H9 (cell line): ENCODE measurements around the gene CASQ2. TPM values are rescaled to one million over a fixed set of nuclear protein-coding genes. Genes with fewer than 3 reads are reported as not detected.

Experiments
- DNase-seq: peaks from one replicate; pipeline ENCODE4 v3.0.0-alpha.2; 2017
- H2AFZ ChIP-seq: one replicate; pipeline ENCODE4 v1.6.1; 2013; ENCODE audit warnings: mild to moderate bottlenecking, low read length, control low read depth, moderate library complexity
- H2AK5ac ChIP-seq: 2 replicates; pipeline ENCODE4 v1.6.1; 2013; ENCODE audit warnings: low read length, control low read depth, mixed read lengths; ENCODE audit not compliant: insufficient read length
- H2BK120ac ChIP-seq: one replicate; pipeline ENCODE4 v1.6.1; 2013; ENCODE audit warnings: low read depth, mild to moderate bottlenecking, low read length, control low read depth, inconsistent platforms; ENCODE audit not compliant: poor library complexity, severe bottlenecking
- H2BK12ac ChIP-seq: 2 replicates; pipeline ENCODE4 v1.6.1; 2013; ENCODE audit warnings: low read length, control low read depth, mixed read lengths, low read depth; ENCODE audit not compliant: insufficient read length
- H2BK15ac ChIP-seq: 2 replicates; pipeline ENCODE4 v1.6.1; 2013; ENCODE audit warnings: low read depth, low read length, control low read depth
- H2BK20ac ChIP-seq: one replicate; pipeline ENCODE4 v1.6.1; 2013; ENCODE audit warnings: low read depth, mild to moderate bottlenecking, low read length, control low read depth, inconsistent platforms; ENCODE audit not compliant: poor library complexity, severe bottlenecking
- H2BK5ac ChIP-seq: 2 replicates; pipeline ENCODE4 v1.6.1; 2013; ENCODE audit warnings: low read length, control low read depth, mixed read lengths; ENCODE audit not compliant: insufficient read length
- H3K14ac ChIP-seq: 2 replicates; pipeline ENCODE4 v1.6.1; 2013; ENCODE audit warnings: low read length, control low read depth; ENCODE audit not compliant: insufficient read depth
- H3K18ac ChIP-seq: 2 replicates; pipeline ENCODE4 v1.6.1; 2013; ENCODE audit warnings: low read depth, mild to moderate bottlenecking, mixed read lengths, low read length, control low read depth; ENCODE audit not compliant: insufficient read length
- H3K23ac ChIP-seq: 2 replicates; pipeline ENCODE4 v1.6.1; 2013; ENCODE audit warnings: low read length, control low read depth, mixed read lengths, low read depth; ENCODE audit not compliant: insufficient read length
- H3K23me2 ChIP-seq: 2 replicates; pipeline ENCODE4 v1.6.1; 2013; ENCODE audit warnings: low read depth, mild to moderate bottlenecking, mixed read lengths, low read length, control low read depth; ENCODE audit not compliant: insufficient read length, poor library complexity, severe bottlenecking
- H3K27ac ChIP-seq: 2 replicates; pipeline ENCODE4 v1.5.1; 2013; ENCODE audit warnings: low read length, control low read depth, mixed read lengths, low read depth; ENCODE audit not compliant: insufficient read length
- H3K27me3 ChIP-seq: 2 replicates; pipeline ENCODE4 v1.6.1; 2013; ENCODE audit warnings: low read length, control low read depth, inconsistent platforms; ENCODE audit not compliant: insufficient read depth
- H3K4ac ChIP-seq: 2 replicates; pipeline ENCODE4 v1.6.1; 2013; ENCODE audit warnings: low read depth, mild to moderate bottlenecking, control low read depth, inconsistent platforms, low read length, moderate library complexity
- H3K4me1 ChIP-seq: 2 replicates; pipeline ENCODE4 v1.6.1; 2013; ENCODE audit warnings: low read length, control low read depth, inconsistent platforms; ENCODE audit not compliant: insufficient read depth
- H3K4me2 ChIP-seq: 2 replicates; pipeline ENCODE4 v1.6.1; 2013; ENCODE audit warnings: low read length, control low read depth, mixed read lengths; ENCODE audit not compliant: insufficient read length, insufficient read depth
- H3K56ac ChIP-seq: 2 replicates; pipeline ENCODE4 v1.6.1; 2013; ENCODE audit warnings: low read depth, mild to moderate bottlenecking, mixed read lengths, low read length, control low read depth; ENCODE audit not compliant: insufficient read length
- H3K79me1 ChIP-seq: 2 replicates; pipeline ENCODE4 v1.6.1; 2013; ENCODE audit warnings: low read depth, mild to moderate bottlenecking, moderate library complexity, low read length, control low read depth, inconsistent platforms; ENCODE audit not compliant: insufficient read depth, poor library complexity, severe bottlenecking
- H3K79me2 ChIP-seq: 2 replicates; pipeline ENCODE4 v1.6.1; 2013; ENCODE audit warnings: low read length, control low read depth, inconsistent platforms; ENCODE audit not compliant: insufficient read depth
- H3K9ac ChIP-seq: 2 replicates; pipeline ENCODE4 v1.6.1; 2013; ENCODE audit warnings: low read length, control low read depth, mixed read lengths; ENCODE audit not compliant: insufficient read length; ENCODE audit errors: extremely low read depth
- H3K9me3 ChIP-seq: one replicate; pipeline ENCODE4 v1.6.1; 2013; ENCODE audit warnings: low read depth, low read length, inconsistent platforms; ENCODE audit not compliant: control insufficient read depth
- H3T11ph ChIP-seq: one replicate; pipeline ENCODE4 v1.6.1; 2013; ENCODE audit warnings: mild to moderate bottlenecking, low read length, control low read depth, inconsistent platforms
- H4K20me1 ChIP-seq: one replicate; pipeline ENCODE4 v1.6.1; 2013; ENCODE audit not compliant: control insufficient read depth, insufficient read length, insufficient read depth
- H4K5ac ChIP-seq: 2 replicates; pipeline ENCODE4 v1.6.1; 2013; ENCODE audit warnings: low read depth, mild to moderate bottlenecking, mixed read lengths, low read length, control low read depth; ENCODE audit not compliant: insufficient read length
- H4K8ac ChIP-seq: replicated peaks from 2 replicates; pipeline ENCODE4 v1.6.1; 2013; ENCODE audit warnings: low read length, control low read depth, mixed read lengths, low read depth; ENCODE audit not compliant: insufficient read length
- H4K91ac ChIP-seq: 2 replicates; pipeline ENCODE4 v1.6.1; 2013; ENCODE audit warnings: low read depth, mild to moderate bottlenecking, moderate library complexity, mixed read lengths, low read length, control low read depth; ENCODE audit not compliant: insufficient read length
- H3K27ac Mint-ChIP-seq, 3 experiments: 2 replicates in 2 of 3; 3 replicates in 1 of 3; pipeline ENCODE4 v1.8.0; 2020 to 2021; ENCODE audit warnings: mixed read lengths in 3 of 3, mild to moderate bottlenecking in 1 of 3, moderate library complexity in 1 of 3
- H3K27me3 Mint-ChIP-seq: 2 replicates; pipeline ENCODE4 v1.8.0; 2021; ENCODE audit warnings: low read depth, mild to moderate bottlenecking, moderate library complexity, mixed read lengths
- H3K36me3 Mint-ChIP-seq, 3 experiments: 2 replicates in 2 of 3; 3 replicates in 1 of 3; pipeline ENCODE4 v1.8.0; 2020 to 2021; ENCODE audit warnings: low read depth in 3 of 3, mixed read lengths in 3 of 3; ENCODE audit not compliant: insufficient read depth in 1 of 3
- H3K4me1 Mint-ChIP-seq, 2 experiments: 2 replicates each; pipeline ENCODE4 v1.8.0; 2020; ENCODE audit warnings: mixed read lengths in 2 of 2
- H3K4me3 Mint-ChIP-seq, 2 experiments: 2 replicates in 1 of 2; 3 replicates in 1 of 2; pipeline ENCODE4 v1.8.0; 2020 to 2021; ENCODE audit warnings: mild to moderate bottlenecking in 2 of 2, mixed read lengths in 2 of 2, moderate library complexity in 1 of 2
- H3K9me3 Mint-ChIP-seq, 2 experiments: 2 replicates in 1 of 2; 3 replicates in 1 of 2; pipeline ENCODE4 v1.8.0; 2020; ENCODE audit warnings: mild to moderate bottlenecking in 2 of 2, mixed read lengths in 2 of 2, moderate library complexity in 1 of 2
- CTCF ChIP-seq: fragments of 200-600 bp; sonication (generic); conservative IDR thresholded peaks from 3 replicates; pipeline ENCODE4 v1.8.0; 2021; ENCODE audit warnings: antibody characterized with exemption, mild to moderate bottlenecking
- WGBS: extraction: QIAGEN DNeasy Blood & Tissue Kit; methylation state at CpG from one replicate; pipeline ENCODE4 v1.1.7; 2013; ENCODE audit warnings: missing lambda C conversion rate, low lambda C conversion rate, mixed read lengths; ENCODE audit not compliant: insufficient read length; ENCODE audit errors: extremely low coverage; 5-methylcytosine and 5-hydroxymethylcytosine counted together
- total RNA-seq: library from RNA; stranded (reverse); gene quantifications from 2 replicates; pipeline ENCODE4 v1.2.1, GENCODE V29; 2021

Gene CASQ2
- total RNA-seq, 1 experiment from 2014 or later = not detected

GRCh38 chr1:115793162-115793561 is 24.6 kb upstream of the CASQ2 start:
- H3K27ac Mint-ChIP-seq = no peak overlapping the region
- Histone ChIP-seq H2BK15ac (no peak overlapping the region), H2BK120ac (no peak overlapping the region), H3K18ac (no peak overlapping the region), H3K4me1 (peaks cover 5% of the 10 kb centered on the region; the same call in 1 of the 2 replicates), H4K5ac (no peak overlapping the region), H2AFZ (no peak overlapping the region), H3K4ac (no peak overlapping the region), H3K4me2 (no peak overlapping the region), H3K27me3 (no peaks in the 10 kb centered on the region; the same call in 1 of the 2 replicates), H3K9ac (no peak overlapping the region), H2BK12ac (no peak overlapping the region), H3K14ac (no peak overlapping the region), H3K23me2 (no peaks in the 10 kb centered on the region), H2BK5ac (no peak overlapping the region), H3K79me1 (no peaks in the 10 kb centered on the region), H3K27ac (no peak overlapping the region), H4K20me1 (no peaks in the 10 kb centered on the region), H2BK20ac (no peak overlapping the region), H4K91ac (no peak overlapping the region), H3T11ph (no peak overlapping the region), H3K79me2 (no peaks in the 10 kb centered on the region), H3K9me3 (no peaks in the 10 kb centered on the region), H3K56ac (no peak overlapping the region), H4K8ac (no peak overlapping the region), H2AK5ac (no peak overlapping the region), H3K23ac (no peak overlapping the region)
- no peaks in the 10 kb centered on the region for H3K27me3 Mint-ChIP-seq
- peaks cover 36 to 44% of the 10 kb centered on the region in 2 experiments for H3K4me1 Mint-ChIP-seq
- TF ChIP-seq CTCF = no peak
- H3K9me3 Mint-ChIP-seq = peaks cover 0 to 2% of the 10 kb centered on the region in 2 experiments; a peak in 2 of 5 replicates
- WGBS = no CpG with 5 or more reads among the region's 9 CpGs
- H3K36me3 Mint-ChIP-seq = no peaks in the 10 kb centered on the region
- DNase-seq = no peak
- H3K4me3 Mint-ChIP-seq = no peak overlapping the region
